ENCODE data around the gene MYDGF.
A peak's percentile ranks its signal among the peaks of the same experiment; 100 is the strongest.

Gene MYDGF

GRCh38 chr19:4624733-4625362 is 45.3 kb downstream of the MYDGF start:
- TF ChIP-seq ZFX (IDR thresholded peaks at IDR 0.05), result no peak
- no peak; the same call in 1 of the 2 replicates for TF ChIP-seq CTCF (conservative IDR thresholded peaks at IDR 0.05)
- no peak overlapping the region for H3K27ac ChIP-seq

GRCh38 chr19:4624301-4624700 is 45.8 kb downstream of the MYDGF start:
- H3K27ac ChIP-seq, result no peak overlapping the region
- no peak for TF ChIP-seq ZFX (IDR thresholded peaks at IDR 0.05)
- no peak for TF ChIP-seq CTCF (conservative IDR thresholded peaks at IDR 0.05)

- TF ChIP-seq ZFX (IDR thresholded peaks at IDR 0.05) (no peak), CTCF (conservative IDR thresholded peaks at IDR 0.05) (no peak; the same call in 1 of the 2 replicates)
- H3K27ac ChIP-seq, result peak overlapping the region; percentile 23; the same call in 1 of the 2 replicates
Observed at GRCh38 chr19:4622695-4623421, 47.3 kb downstream of the MYDGF start.

DNA sequence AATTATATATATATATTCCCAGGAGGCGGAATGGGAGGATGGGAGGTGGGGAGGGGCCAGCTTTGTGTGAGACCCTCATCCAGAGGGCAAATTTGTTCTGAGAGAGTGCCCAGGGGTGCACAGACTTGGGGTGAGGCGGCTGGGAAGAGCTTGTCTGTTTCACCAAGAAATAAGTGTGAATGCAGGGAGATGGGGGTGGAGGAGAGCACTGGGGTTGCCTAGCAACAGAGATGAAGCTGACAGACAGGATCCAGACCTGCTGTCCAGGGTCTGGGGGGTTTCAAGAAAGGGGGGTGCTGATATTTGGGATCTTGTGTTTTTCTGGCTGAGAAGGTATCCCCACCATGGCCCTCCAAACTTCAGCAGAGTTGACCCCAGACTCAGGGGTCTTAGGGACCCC is 49.5 kb downstream of the MYDGF start:
- no peak overlapping the region for H3K27ac ChIP-seq
- TF ChIP-seq CTCF (conservative IDR thresholded peaks at IDR 0.05), result no peak
- TF ChIP-seq ZFX (IDR thresholded peaks at IDR 0.05), result no peak

GRCh38 chr19:4619668-4620294 is 50.4 kb downstream of the MYDGF start:
- no peak overlapping the region for H3K27ac ChIP-seq
- no peak for TF ChIP-seq ZFX (IDR thresholded peaks at IDR 0.05)
- no peak; the same call in 1 of the 2 replicates for TF ChIP-seq CTCF (conservative IDR thresholded peaks at IDR 0.05)

GRCh38 chr19:4618019-4618418 is 52.1 kb downstream of the MYDGF start:
- H3K27ac ChIP-seq, result no peak overlapping the region
- TF ChIP-seq ZFX (IDR thresholded peaks at IDR 0.05) (no peak), CTCF (conservative IDR thresholded peaks at IDR 0.05) (no peak)

DNA sequence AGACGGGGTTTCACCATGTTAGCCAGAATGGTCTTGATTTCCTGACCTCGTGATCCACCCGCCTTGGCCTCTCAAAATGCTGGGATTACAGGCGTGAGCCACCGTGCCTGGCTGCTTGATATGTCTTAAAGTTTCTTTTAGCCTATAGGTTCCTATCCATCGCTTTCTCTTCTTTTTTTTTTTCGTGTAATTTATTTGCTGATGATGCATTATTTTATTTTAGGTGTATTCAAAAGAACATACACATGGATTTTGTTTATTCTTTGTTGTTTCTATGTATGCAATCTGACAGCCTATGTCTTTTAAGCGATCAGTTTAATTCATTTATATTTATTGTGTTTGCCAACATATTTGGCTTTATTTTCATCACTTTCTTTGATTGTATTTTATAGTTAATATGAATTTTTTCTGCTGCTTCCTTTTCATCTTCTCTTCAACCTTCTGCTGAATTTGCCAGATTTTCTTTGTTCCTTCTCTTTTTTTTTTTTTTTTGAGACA is 56.8 kb downstream of the MYDGF start:
- H3K27ac ChIP-seq, result no peak overlapping the region
- no peak for TF ChIP-seq CTCF (conservative IDR thresholded peaks at IDR 0.05)
- no peak for TF ChIP-seq ZFX (IDR thresholded peaks at IDR 0.05)

All from C4-2B (cell line).